ENCODE results near the gene FAM131A. TPM values are rescaled to one million over a fixed set of nuclear protein-coding genes. Genes with fewer than 3 reads are reported as not detected.

FAM131A gene
- total and polyA plus RNA-seq, 7 experiments from 2014 or later = 2.2 to 13.4 (median 8.2) TPM

DNA sequence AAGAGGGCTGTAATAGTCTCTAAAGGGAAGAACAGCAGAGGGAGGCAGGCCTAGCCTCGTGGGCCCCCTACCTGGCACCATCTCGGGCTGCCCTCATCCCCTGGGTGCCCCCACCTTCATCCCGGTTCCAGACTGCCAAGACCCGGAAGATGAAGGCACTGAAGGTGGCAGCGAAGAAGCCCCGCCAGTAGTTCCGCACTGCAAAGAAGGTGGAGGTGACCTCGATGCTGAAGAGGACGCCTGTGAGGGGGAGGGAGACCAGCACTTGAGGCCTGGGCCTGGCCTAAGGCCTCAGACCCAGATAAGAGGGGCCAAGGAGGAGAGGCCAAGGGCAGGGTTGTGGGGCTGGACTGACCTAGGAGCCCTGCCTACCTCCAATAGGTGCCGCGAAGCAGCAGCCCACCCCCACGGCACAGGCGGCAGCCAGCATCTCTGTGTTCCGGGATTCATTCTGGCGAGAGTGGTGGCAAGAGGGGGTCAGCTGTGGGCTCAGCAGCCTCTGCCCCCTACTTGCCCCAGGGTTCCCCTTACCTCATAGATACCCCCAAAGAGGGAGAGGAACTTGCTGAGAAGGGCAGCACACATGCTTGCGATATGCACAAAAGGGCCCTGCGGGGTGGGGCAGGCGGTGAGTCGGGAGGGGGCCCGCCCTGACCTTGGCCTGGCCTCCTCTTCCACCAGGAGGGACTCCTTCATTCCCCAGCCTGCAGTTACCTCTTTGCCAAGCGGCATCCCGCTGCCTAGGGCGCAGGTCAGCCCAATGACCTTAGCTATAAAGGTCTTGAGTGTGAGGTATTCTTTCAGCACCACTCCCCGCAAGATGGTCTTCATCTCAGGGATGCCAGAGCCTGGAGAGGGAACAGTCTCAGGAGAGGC, 20.1 kb downstream of the FAM131A start:
- H3K36me3 Mint-ChIP-seq = no peaks in the 10 kb centered on the region
- H3K27ac ChIP-seq (ENCODE audit: low read depth, low read length) = no peak overlapping the region
- no peaks in the 10 kb centered on the region for H3K27me3 ChIP-seq (ENCODE audit: control insufficient read depth in 2 of 2, insufficient read depth in 2 of 2, low read length in 2 of 2)
- peaks cover 0 to 3% (median 0%) of the 10 kb centered on the region in 3 experiments for H3K36me3 ChIP-seq (ENCODE audit: control insufficient read depth in 2 of 3, insufficient read depth in 3 of 3, low read length in 3 of 3)
- H3K9me3 ChIP-seq (ENCODE audit: control insufficient read depth in 2 of 3, low read length in 3 of 3) = no peaks in the 10 kb centered on the region
- no peak overlapping the region for H3K4me3 ChIP-seq (ENCODE audit: low read length)
- ChIA-PET CTCF (no interaction called here), POLR2A (no interaction called here)
- ATAC-seq = no peak
- intact Hi-C loops (cut with micrococcal nuclease) = no loop called here
- H3K4me1 ChIP-seq (ENCODE audit: control insufficient read depth in 2 of 2, insufficient read depth in 2 of 2, low read length in 2 of 2) = peaks cover 0 to 13% of the 10 kb centered on the region in 2 donors
- H3K4me1 Mint-ChIP-seq = peaks cover 5 to 15% (median 9%) of the 10 kb centered on the region in 7 donors
- peak overlapping the region in 1 of 10 donors; percentile 74 for H3K4me3 Mint-ChIP-seq
- no peak overlapping the region for H3K27ac Mint-ChIP-seq
- no peak for DNase-seq
- peaks cover 0 to 10% (median 0%) of the 10 kb centered on the region in 5 donors for H3K27me3 Mint-ChIP-seq
- no peaks in the 10 kb centered on the region for H3K9me3 Mint-ChIP-seq

DNA sequence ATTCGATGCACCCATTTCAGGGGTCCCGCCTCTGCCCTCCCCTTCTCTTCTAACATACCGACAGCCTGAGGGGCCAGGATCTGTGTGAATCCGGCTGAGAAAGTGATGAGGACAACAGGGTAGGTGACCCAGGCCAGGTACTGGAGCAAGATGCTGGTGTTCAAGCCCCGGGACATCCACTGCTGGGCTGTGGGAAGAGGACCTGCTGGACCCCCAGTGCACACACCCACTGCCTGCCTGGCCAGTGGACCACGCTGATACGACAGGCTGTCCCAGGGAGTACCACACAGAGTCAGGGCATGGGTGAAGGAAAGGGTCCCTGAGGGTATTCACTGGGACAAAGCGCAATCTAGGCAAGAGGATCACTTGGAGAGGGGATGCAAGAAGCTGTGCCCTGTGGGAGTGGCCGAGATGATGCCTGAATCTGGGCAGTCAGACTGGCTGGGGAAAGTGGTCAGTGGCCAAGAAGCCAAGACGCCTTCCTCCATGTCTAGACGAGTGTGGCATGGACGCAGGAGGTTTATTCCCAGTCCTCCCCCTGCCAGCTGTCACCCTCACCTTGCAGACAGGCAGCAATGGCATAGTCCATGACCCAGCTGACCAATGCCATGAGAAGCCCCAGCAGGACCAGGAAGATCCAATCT, 20.8 kb downstream of the FAM131A start:
- ATAC-seq (no peak), DNase-seq (no peak)
- H3K36me3 ChIP-seq (ENCODE audit: control insufficient read depth in 2 of 3, insufficient read depth in 3 of 3, low read length in 3 of 3) = peaks cover 0 to 5% (median 0%) of the 10 kb centered on the region in 3 experiments
- Mint-ChIP-seq H3K9me3 (peaks cover 0 to 3% (median 0%) of the 10 kb centered on the region in 11 donors), H3K4me1 (peaks cover 6 to 16% (median 10%) of the 10 kb centered on the region in 7 donors), H3K36me3 (peaks cover 0 to under 1% (median 0%) of the 10 kb centered on the region in 5 donors), H3K4me3 (peak overlapping the region in 2 of 10 donors; percentile 21 to 74), H3K27me3 (peaks cover 0 to 11% (median 0%) of the 10 kb centered on the region in 5 donors), H3K27ac (no peak overlapping the region)
- no peaks in the 10 kb centered on the region for H3K27me3 ChIP-seq (ENCODE audit: control insufficient read depth in 2 of 2, insufficient read depth in 2 of 2, low read length in 2 of 2)
- no peak overlapping the region for H3K27ac ChIP-seq (ENCODE audit: low read depth, low read length)
- no peak overlapping the region for H3K4me3 ChIP-seq (ENCODE audit: low read length)
- H3K9me3 ChIP-seq (ENCODE audit: control insufficient read depth in 2 of 3, low read length in 3 of 3) = no peaks in the 10 kb centered on the region
- ChIA-PET POLR2A (no interaction called here), CTCF (no interaction called here)
- intact Hi-C loops (cut with micrococcal nuclease) = no loop called here
- H3K4me1 ChIP-seq (ENCODE audit: control insufficient read depth in 2 of 2, insufficient read depth in 2 of 2, low read length in 2 of 2) = peaks cover 0 to 13% of the 10 kb centered on the region in 2 donors

DNA sequence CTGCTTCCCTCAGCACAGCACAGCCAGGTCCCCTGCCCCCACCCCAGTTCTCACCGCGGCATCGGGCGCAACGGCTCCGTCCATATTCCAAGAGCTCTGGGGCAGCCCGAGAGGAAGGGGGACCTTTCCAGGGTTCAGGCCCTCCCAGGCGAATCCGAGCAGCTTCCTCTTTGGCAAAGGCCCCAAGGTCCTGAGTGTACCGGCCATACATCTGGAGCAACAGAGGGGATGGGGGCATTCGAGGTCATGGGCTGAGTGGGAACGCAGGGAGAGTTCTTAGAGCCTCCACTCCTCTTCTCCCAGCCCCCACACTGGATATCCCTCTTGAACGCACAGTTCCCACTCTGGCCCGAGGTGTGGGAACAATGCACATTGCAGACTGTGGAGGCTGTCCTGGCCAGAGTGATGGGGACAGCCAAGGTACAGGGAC, 21.5 kb downstream of the FAM131A start:
- Histone ChIP-seq H3K4me3 (ENCODE audit: low read length) (no peak overlapping the region), H3K36me3 (ENCODE audit: control insufficient read depth in 2 of 3, insufficient read depth in 3 of 3, low read length in 3 of 3) (peaks cover 0 to 5% (median 0%) of the 10 kb centered on the region in 3 experiments), H3K4me1 (ENCODE audit: control insufficient read depth in 2 of 2, insufficient read depth in 2 of 2, low read length in 2 of 2) (peaks cover 3 to 15% of the 10 kb centered on the region in 2 donors), H3K27ac (ENCODE audit: low read depth, low read length) (no peak overlapping the region), H3K27me3 (ENCODE audit: control insufficient read depth in 2 of 2, insufficient read depth in 2 of 2, low read length in 2 of 2) (no peaks in the 10 kb centered on the region), H3K9me3 (ENCODE audit: control insufficient read depth in 2 of 3, low read length in 3 of 3) (no peaks in the 10 kb centered on the region)
- ChIA-PET CTCF (no interaction called here), POLR2A (no interaction called here)
- no peak for DNase-seq
- H3K27ac Mint-ChIP-seq = no peak overlapping the region
- H3K36me3 Mint-ChIP-seq = peaks cover 0 to 4% (median 0%) of the 10 kb centered on the region in 5 donors
- H3K4me3 Mint-ChIP-seq = no peak overlapping the region
- no peak for ATAC-seq
- H3K27me3 Mint-ChIP-seq = peaks cover 0 to 13% (median 0%) of the 10 kb centered on the region in 5 donors
- H3K4me1 Mint-ChIP-seq = peaks cover 9 to 18% (median 13%) of the 10 kb centered on the region in 7 donors
- H3K9me3 Mint-ChIP-seq = peaks cover 0 to 7% (median 0%) of the 10 kb centered on the region in 11 donors
- intact Hi-C loops (cut with micrococcal nuclease) = no loop called here

DNA sequence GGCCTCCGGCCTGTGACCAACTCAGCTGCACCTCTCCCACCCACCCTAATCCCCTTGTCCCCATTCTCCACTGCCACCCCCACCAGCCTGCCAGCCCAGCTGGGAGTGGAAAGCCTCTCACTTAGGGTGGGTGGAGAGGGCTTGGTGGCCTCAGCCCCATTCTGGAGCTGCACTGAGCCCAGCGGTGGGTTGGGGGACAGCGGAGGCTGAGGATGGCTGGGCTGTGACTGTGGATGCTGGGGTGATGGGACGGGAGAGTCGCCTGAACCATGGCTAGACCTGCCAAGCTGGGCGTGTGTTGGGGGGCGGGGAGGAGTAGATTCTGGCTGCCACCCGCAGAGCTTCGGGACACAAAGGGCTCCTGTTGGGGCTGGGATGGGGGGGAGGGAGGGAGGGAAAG, 22.2 kb downstream of the FAM131A start:
- Histone ChIP-seq H3K36me3 (ENCODE audit: control insufficient read depth in 2 of 3, insufficient read depth in 3 of 3, low read length in 3 of 3) (peaks cover 0 to 5% (median 0%) of the 10 kb centered on the region in 3 experiments), H3K4me3 (ENCODE audit: low read length) (no peak overlapping the region), H3K4me1 (ENCODE audit: control insufficient read depth in 2 of 2, insufficient read depth in 2 of 2, low read length in 2 of 2) (peaks cover 10 to 11% of the 10 kb centered on the region in 2 donors), H3K27me3 (ENCODE audit: control insufficient read depth in 2 of 2, insufficient read depth in 2 of 2, low read length in 2 of 2) (no peaks in the 10 kb centered on the region), H3K9me3 (ENCODE audit: control insufficient read depth in 2 of 3, low read length in 3 of 3) (no peaks in the 10 kb centered on the region), H3K27ac (ENCODE audit: low read depth, low read length) (no peak overlapping the region)
- Mint-ChIP-seq H3K27me3 (peaks cover 0 to 13% (median 0%) of the 10 kb centered on the region in 5 donors), H3K4me1 (peaks cover 14 to 23% (median 17%) of the 10 kb centered on the region in 7 donors), H3K27ac (peak overlapping the region in 1 of 9 donors; percentile 47), H3K36me3 (peaks cover 0 to 7% (median 0%) of the 10 kb centered on the region in 5 donors), H3K4me3 (peak overlapping the region in 6 of 10 donors; percentile 59 to 100 (median 82)), H3K9me3 (peaks cover 0 to 7% (median 0%) of the 10 kb centered on the region in 11 donors)
- DNase-seq = no peak
- intact Hi-C loops (cut with micrococcal nuclease) = loop anchor here (5.0 to 10.0 kb wide), 5 partner anchors 353 to 1578 kb away; partner anchors contain the start of genes MAGEF1 (in 2 of the 2), KLHL24 (in 1 of the 2), PARL (in 1 of the 2) and TMEM41A (in 1 of the 2)
- ATAC-seq = no peak
- CTCF ChIA-PET = no interaction called here
- POLR2A ChIA-PET = interaction anchor here (1.0 kb wide), 1 partner anchor 57 kb away, joined by 3 read pairs; no protein-coding TSS in a partner anchor

DNA sequence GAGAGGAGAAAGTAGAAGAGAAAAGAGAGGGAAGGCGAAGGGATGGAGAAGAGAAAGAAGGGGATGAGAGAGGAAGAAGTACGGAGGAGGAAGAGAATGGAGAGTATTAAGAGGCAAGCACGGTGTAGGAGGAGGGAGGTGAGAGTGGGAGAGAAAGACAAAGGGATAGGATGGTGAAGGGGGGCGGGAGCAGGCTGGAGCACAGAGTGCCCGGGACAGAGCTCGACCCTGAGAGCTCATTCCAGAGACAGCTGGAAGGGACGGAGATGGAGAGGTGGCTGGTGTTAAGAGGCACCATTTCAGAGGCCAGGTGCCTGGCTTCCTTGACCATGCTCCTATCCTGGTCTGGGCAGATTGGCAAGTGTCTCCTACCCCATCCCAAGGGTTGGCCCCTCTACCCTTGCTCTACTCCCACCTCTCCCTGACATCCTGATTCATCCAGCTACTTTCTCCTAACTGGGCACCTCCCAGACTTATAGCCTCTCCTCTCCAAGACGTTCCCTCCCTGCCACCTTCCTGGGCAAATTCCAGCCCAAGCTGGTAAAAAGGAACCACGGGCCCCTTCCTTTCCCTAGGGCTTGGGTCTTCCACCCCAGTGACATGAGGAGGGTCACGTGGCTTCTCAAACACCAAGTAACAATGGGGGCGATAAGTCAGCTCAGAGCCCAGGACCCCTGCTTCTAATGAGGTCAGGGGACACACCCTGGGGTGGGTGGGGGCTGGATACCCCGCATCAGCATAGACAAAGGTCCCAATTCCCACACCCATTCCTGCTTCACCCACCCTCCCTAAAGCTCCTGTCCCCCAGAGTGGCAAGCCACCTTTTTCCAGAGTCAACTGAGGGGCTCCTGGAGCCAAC, 22.9 kb downstream of the FAM131A start:
- no peak overlapping the region for H3K27ac ChIP-seq (ENCODE audit: low read depth, low read length)
- H3K9me3 ChIP-seq (ENCODE audit: control insufficient read depth in 2 of 3, low read length in 3 of 3) = no peaks in the 10 kb centered on the region
- ChIA-PET CTCF (interaction anchor here (0.6 to 1.1 kb wide), 2 partner anchors 27 to 34 kb away, joined by 3 read pairs; no protein-coding TSS in a partner anchor), POLR2A (interaction anchor here (0.6 to 1.0 kb wide), 3 partner anchors 25 to 58 kb away, joined by 3 read pairs; no protein-coding TSS in a partner anchor)
- Mint-ChIP-seq H3K4me3 (peak overlapping the region; percentile 59 to 100 (median 83)), H3K9me3 (peaks cover 0 to 7% (median 0%) of the 10 kb centered on the region in 11 donors), H3K27ac (peak overlapping the region in 5 of 9 donors; percentile 46 to 81 (median 62)), H3K4me1 (peaks cover 21 to 30% (median 24%) of the 10 kb centered on the region in 7 donors), H3K36me3 (peaks cover 0 to 14% (median 3%) of the 10 kb centered on the region in 5 donors), H3K27me3 (peaks cover 0 to 13% (median 0%) of the 10 kb centered on the region in 5 donors)
- peaks cover 0 to 10% (median 0%) of the 10 kb centered on the region in 3 experiments for H3K36me3 ChIP-seq (ENCODE audit: control insufficient read depth in 2 of 3, insufficient read depth in 3 of 3, low read length in 3 of 3)
- peaks cover 11 to 13% of the 10 kb centered on the region in 2 donors for H3K4me1 ChIP-seq (ENCODE audit: control insufficient read depth in 2 of 2, insufficient read depth in 2 of 2, low read length in 2 of 2)
- intact Hi-C loops (cut with micrococcal nuclease) = loop anchor here (5.0 to 10.0 kb wide), 5 partner anchors 352 to 1577 kb away; partner anchors contain the start of genes MAGEF1 (in 2 of the 2), KLHL24 (in 1 of the 2), PARL (in 1 of the 2) and TMEM41A (in 1 of the 2)
- ATAC-seq (no peak), DNase-seq (no peak)
- no peak overlapping the region for H3K4me3 ChIP-seq (ENCODE audit: low read length)
- H3K27me3 ChIP-seq (ENCODE audit: control insufficient read depth in 2 of 2, insufficient read depth in 2 of 2, low read length in 2 of 2) = no peaks in the 10 kb centered on the region

Measured in naive thymus-derived CD4-positive, alpha-beta T cell (primary cell).